Stimulated activated naive CD4-positive, alpha-beta T cell (primary cell): Measurements from ENCODE around the gene BSDC1.
"Not testable (repeated sequence)": the region's sequence is repeated elsewhere in the genome, so short reads cannot be mapped to it uniquely, and the experiment has no call there.

Source experiments
- DNase-seq, 6 experiments: peaks; one replicate each; lab custom pipeline; 2025; lab: John Stamatoyannopoulos, UW

The BSDC1 gene

DNA sequence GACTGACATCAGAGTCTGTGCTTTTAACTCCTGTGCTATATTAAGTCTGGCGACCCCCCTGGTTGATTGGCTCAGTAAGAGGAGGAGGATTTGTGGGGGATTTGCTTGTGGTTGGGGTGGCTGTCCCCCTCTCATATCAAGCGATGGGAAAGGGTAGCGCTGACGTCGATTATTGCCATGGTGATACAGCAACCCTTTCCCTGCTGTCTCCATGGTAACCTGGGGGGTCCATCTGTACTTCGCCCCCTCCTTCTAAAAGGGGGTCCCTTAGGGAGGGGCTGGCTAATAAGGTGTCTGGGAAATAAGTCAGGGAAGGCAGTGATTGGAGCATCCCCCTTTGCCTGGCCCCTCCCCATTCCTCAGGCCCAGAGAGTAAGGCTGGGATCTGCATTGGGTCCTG lies 36.6 kb downstream of the BSDC1 start:
- no peak for DNase-seq

GRCh38 chr1:32356478-32356877 lies 37.8 kb downstream of the BSDC1 start:
- DNase-seq = no peak

GRCh38 chr1:32355778-32356177 lies 38.5 kb downstream of the BSDC1 start:
- not testable (repeated sequence) for DNase-seq

- no peak for DNase-seq
Measured at GRCh38 chr1:32353886-32354570, 40.2 kb downstream of the BSDC1 start.

- DNase-seq = no peak
Measured at GRCh38 chr1:32353431-32353830, 40.8 kb downstream of the BSDC1 start.

DNA sequence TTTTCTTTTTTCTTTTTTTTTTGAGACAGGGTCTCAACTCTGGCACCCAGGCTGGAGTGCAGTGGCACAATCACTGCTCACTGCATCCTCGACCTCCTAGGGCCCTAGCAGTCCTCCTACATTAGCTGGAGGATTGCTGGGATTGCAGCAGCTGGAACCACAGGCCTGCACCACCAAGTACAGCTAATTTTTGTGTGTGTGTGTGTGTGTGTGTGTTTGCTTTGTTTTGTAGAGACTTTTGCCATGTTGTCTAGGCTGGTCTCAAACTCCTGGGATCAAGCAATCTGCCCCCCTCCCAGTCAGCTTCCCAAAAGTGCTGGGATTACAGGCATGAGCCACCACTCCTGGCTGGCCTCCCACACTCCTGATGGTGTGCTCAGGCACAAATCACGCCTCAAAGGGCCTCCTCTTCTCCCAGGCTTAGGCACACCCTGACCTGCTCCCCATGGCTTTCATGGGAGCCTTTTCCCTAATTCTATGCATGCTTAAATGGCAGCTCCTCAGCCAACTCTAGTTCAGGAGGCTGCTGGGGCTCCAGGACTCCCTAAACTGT lies 41.3 kb downstream of the BSDC1 start:
- DNase-seq = no peak

GRCh38 chr1:32352239-32352745 lies 41.9 kb downstream of the BSDC1 start:
- no peak for DNase-seq

DNA sequence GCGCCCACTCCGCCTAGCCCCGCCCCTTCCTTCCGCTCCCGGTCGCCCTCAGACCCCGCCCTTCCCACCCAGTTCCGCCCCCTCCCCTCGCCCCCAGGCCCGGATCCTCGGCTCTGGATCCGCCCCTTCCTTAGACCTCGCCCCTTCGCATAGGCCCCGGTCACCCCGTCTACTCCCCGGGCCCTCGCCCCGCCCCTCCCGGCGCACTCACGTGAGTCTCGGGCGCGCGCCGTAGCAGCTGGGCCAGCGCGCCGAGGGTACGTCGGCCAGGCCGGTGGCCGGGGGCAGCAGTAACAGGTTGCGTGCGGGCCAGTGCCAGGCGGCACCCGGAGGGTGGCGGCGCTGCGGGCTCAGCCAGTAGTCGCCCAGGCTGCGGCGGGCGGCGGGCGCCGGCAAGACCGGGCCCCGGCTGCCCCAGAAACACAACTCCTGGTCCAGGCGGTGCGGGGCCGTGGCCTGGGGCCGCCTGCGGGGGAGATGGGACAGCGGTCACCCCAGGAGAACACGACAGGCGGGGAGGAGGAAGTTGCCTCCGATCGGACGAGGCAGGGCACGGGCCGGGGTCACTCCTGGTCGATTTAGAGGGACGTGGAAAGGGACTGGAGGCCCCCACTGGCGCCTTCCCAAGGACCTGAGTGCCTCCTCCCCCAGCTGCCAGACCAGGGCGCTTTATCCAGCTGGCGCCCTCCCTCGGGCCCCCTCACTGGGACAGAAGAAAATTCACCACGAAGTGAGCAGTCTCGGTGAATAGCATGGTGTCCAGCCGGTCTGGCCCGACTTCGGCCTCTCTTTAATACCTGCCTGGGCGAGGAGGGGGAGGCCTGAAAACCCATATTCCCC lies 42.6 kb downstream of the BSDC1 start:
- peak; percentile 88 to 97 (median 93) for DNase-seq

DNA sequence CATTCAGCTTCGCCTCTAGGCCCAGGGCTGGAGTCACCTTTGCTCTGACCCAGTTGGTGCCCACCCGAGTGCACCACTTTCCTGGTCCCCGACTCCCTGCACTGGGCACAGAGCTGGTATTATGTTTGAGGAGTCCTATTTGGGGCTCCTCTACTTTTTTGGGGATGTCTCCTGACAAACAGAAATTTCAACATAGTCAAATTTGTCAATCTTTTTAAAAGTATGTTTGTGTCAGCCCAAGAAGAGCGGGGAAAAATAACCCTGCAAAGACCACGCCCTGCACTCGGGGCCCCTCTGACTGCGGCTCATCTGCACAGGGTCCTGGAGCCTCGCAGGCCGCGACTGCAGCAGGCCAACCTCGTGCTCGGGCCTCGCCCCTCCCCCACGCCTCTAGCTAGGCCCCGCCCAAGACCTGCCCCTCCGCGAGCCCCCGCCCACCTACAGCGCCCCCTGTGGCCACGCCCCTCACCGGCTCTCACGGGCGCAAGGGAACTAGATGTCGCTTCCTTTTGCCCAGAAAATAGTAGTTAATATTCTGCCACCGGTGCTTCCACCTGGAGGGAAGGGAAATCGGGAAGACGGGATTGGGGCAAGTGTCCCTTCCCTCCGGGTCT lies 43.3 kb downstream of the BSDC1 start:
- peak in 4 of 6 experiments; percentile 81 to 97 (median 88) for DNase-seq

- DNase-seq = no peak
Measured at GRCh38 chr1:32349211-32349708, 45.0 kb downstream of the BSDC1 start.

GRCh38 chr1:32346532-32347157 lies 47.6 kb downstream of the BSDC1 start:
- DNase-seq = no peak

DNA sequence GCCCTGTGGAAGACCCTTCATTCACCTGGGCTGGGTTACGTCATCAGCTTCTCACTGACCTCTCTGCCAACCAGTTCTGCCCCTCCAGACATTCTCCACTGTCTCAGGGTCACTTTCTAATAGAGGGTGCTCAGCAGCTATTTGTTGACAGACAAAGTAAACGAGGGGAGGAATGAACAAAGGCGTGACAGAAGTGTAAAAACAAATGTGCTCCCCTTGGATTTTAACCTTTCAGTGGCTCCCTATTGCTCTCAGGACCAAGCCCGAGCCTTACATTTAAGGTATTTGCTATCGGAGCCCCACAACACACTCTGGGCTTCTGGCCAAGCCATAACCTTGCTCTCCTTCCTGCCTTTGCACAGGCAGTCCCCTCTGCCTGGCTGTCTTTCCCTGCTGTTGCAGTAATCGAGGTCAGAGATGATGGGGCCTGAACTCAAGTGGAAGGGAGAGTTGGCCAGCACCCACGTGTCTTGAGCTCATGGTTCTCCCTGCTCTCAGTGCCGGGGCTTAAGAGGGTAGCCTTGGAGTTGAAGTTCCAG lies 48.9 kb downstream of the BSDC1 start:
- peak in 3 of 6 experiments; percentile 8 to 28 (median 17) for DNase-seq

GRCh38 chr1:32342704-32343103 lies 51.5 kb downstream of the BSDC1 start:
- DNase-seq = no peak

DNA sequence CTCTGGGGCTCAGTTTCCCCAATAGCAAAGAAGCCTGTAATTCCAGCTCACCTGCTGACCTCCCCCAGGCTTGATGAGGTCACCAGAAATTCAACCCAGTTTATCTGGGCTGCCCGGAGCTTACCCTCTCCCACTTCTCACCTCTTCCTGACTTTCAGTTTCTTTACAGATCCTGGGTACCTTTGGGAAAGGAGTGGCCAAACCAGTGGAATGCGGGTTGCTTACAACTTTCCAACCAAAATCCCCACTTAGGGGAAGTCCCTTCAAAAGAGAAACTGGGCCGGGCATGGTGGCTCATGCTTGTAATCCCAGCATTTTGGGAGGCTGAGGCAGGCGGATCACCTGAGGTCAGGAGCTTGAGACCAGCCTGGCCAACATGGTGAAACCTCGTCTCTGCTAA lies 52.3 kb downstream of the BSDC1 start:
- no peak for DNase-seq

GRCh38 chr1:32341186-32341757 lies 53.0 kb downstream of the BSDC1 start:
- DNase-seq = no peak

DNA sequence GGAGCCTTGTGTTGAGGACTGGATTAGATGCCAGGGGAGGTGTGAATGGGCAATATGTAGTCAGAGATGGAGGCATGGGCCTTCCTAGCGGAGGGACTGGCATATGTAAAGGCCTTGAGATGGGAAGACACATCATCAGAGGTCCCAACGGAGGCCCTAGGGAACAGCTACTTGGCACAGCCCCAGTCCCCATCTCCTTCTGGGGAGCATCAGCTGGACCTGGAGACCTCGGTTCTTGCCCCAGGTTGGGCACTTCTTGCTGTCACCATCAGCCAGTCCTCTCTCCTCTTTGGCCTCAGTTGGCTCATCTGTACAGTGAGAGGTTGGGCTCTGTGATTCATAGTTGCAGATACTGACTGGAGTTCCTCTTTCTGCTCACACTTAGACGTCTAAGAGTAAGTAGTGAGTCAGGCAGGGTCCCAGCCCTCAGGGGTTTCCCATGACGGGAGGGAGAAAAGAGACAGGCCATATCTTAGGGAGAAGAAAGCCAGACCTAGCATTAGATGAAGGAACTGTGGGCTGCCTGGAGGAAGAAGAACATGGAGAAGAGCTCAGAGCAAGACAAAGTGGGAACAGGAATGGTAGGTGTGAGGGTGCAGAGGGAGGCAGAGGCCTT lies 54.8 kb downstream of the BSDC1 start:
- DNase-seq = no peak

GRCh38 chr1:32338637-32339145 lies 55.5 kb downstream of the BSDC1 start:
- DNase-seq = no peak

- DNase-seq = no peak
Measured at GRCh38 chr1:32337855-32338636, 56.2 kb downstream of the BSDC1 start.

DNA sequence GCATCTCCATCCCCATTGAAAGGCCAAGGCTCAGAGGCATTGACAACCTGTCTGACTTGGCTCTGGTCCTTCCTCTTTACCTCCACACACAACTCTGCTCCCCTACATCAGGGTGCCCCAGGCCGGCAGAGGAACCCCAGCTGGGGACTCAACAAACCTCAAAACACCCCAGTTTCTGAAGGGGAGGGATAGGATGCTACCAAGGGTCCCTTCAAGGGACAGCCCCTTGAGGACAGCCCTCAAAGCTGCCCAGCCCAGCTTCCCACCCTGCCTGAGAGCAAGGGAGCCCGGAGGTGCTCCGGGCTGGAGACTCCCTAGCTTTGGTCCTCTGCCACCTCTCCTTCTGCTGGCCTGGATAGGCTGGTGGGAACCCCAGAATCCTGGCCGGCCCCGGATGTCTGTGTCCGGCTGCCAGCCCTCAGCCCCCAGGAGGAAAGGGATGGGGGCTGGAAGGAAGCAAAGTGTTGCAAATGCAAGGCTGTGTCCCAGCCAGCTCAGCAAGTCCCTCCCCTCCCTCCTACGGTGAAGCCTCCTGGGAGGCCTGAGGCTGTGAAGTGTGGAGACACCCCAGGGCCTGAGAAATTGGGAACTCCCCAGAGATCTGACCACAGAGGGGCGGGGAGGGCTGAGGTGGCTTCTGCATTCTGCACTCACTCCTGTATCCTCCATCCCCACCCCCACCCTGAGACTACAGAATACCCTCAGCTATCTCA lies 57.1 kb downstream of the BSDC1 start:
- peak in 4 of 6 experiments; percentile 22 to 41 (median 36) for DNase-seq
